ENCODE results near the gene GPR55.

Gene GPR55

GRCh38 chr2:230871361-230872150 lies 53.5 kb downstream of the GPR55 start:
- TF ChIP-seq CTCF (IDR thresholded peaks at IDR 0.05; ENCODE audit: insufficient read depth, low read depth, low read length, missing control alignments), result no peak
- no peak overlapping the region for H3K4me3 ChIP-seq (ENCODE audit: low read length)
- DNase-seq (ENCODE audit: low read depth), result no peak

- DNase-seq (ENCODE audit: low read depth), result no peak
- TF ChIP-seq CTCF (IDR thresholded peaks at IDR 0.05; ENCODE audit: insufficient read depth, low read depth, low read length, missing control alignments), result no peak
- no peak overlapping the region for H3K4me3 ChIP-seq (ENCODE audit: low read length)
These were observed 54.3 kb downstream of the GPR55 start for GRCh38 chr2:230870544-230871360.

GRCh38 chr2:230869914-230870543 lies 55.0 kb downstream of the GPR55 start:
- no peak for DNase-seq (ENCODE audit: low read depth)
- H3K4me3 ChIP-seq (ENCODE audit: low read length), result no peak overlapping the region
- no peak for TF ChIP-seq CTCF (IDR thresholded peaks at IDR 0.05; ENCODE audit: insufficient read depth, low read depth, low read length, missing control alignments)

- no peak for TF ChIP-seq CTCF (IDR thresholded peaks at IDR 0.05; ENCODE audit: insufficient read depth, low read depth, low read length, missing control alignments)
- no peak overlapping the region for H3K4me3 ChIP-seq (ENCODE audit: low read length)
- no peak for DNase-seq (ENCODE audit: low read depth)
These were observed 55.8 kb downstream of the GPR55 start for GRCh38 chr2:230868947-230869913.

GRCh38 chr2:230868161-230868946 lies 56.7 kb downstream of the GPR55 start:
- no peak for TF ChIP-seq CTCF (IDR thresholded peaks at IDR 0.05; ENCODE audit: insufficient read depth, low read depth, low read length, missing control alignments)
- H3K4me3 ChIP-seq (ENCODE audit: low read length), result no peak overlapping the region
- no peak for DNase-seq (ENCODE audit: low read depth)
